GM12801 (cell line): Measurements from ENCODE around the gene MYO1E.

Experiments used
- CTCF ChIP-seq: IDR thresholded peaks from one replicate; pipeline ENCODE4 v1.5.1; 2011; ENCODE audit warnings: control low read depth; ENCODE audit not compliant: insufficient read length; ENCODE audit errors: extremely low read depth

MYO1E gene

GRCh38 chr15:59137566-59137965, 235.1 kb downstream of the MYO1E start:
- TF ChIP-seq CTCF, result no peak

- no peak for TF ChIP-seq CTCF
These were observed 238.7 kb downstream of the MYO1E start for GRCh38 chr15:59133929-59134427.

- no peak for TF ChIP-seq CTCF
These were observed 240.6 kb downstream of the MYO1E start for GRCh38 chr15:59131969-59132562.

GRCh38 chr15:59131456-59131855, 241.2 kb downstream of the MYO1E start:
- no peak for TF ChIP-seq CTCF

GRCh38 chr15:59124261-59124660, 248.4 kb downstream of the MYO1E start:
- no peak for TF ChIP-seq CTCF

GRCh38 chr15:59120937-59121336, 251.7 kb downstream of the MYO1E start:
- TF ChIP-seq CTCF, result no peak

- TF ChIP-seq CTCF, result no peak
These were observed 253.0 kb downstream of the MYO1E start for GRCh38 chr15:59119625-59120024.

- TF ChIP-seq CTCF, result no peak
These were observed 255.9 kb downstream of the MYO1E start for GRCh38 chr15:59116771-59117170.
